Natural killer cell (primary cell): ENCODE results near the gene EBF3. TPM values are rescaled to one million over a fixed set of nuclear protein-coding genes. Genes with fewer than 3 reads are reported as not detected.

Experiments used
- ATAC-seq, 3 donors: fragments of 150-1000 bp in 2 of 3; fragments of 200-7000 bp in 1 of 3; cut with Tn5 transposase; 1 replicate in 1 of 3; 2 replicates in 2 of 3; pipeline ENCODE4 v1.10.0; 2021; ENCODE audit warnings: mild to moderate bottlenecking in 2 of 3, moderate library complexity in 2 of 3
- DNase-seq, 2 donors: peaks; one replicate each; pipeline versions ENCODE4 v3.0.0 to v3.0.0-alpha.2; 2013 to 2021; ENCODE audit warnings: mixed read lengths in 1 of 2
- H3K27ac ChIP-seq: one replicate; pipeline ENCODE4 v1.5.1; 2013; ENCODE audit warnings: mild to moderate bottlenecking, low read length
- H3K27me3 ChIP-seq: one replicate; pipeline ENCODE4 v1.6.1; 2013; ENCODE audit warnings: low read length; ENCODE audit not compliant: control insufficient read depth, insufficient read depth
- H3K36me3 ChIP-seq: one replicate; pipeline ENCODE4 v1.6.1; 2013; ENCODE audit warnings: low read length; ENCODE audit not compliant: control insufficient read depth, insufficient read depth
- H3K4me1 ChIP-seq: one replicate; pipeline ENCODE4 v1.6.1; 2013; ENCODE audit warnings: low read length; ENCODE audit not compliant: control insufficient read depth, insufficient read depth
- H3K4me3 ChIP-seq: one replicate; pipeline ENCODE4 v1.5.1; 2013; ENCODE audit warnings: low read length
- H3K9me3 ChIP-seq: one replicate; pipeline ENCODE4 v1.6.1; 2013; ENCODE audit warnings: low read length; ENCODE audit not compliant: control insufficient read depth, insufficient read depth
- H3K27ac Mint-ChIP-seq, 2 donors: one replicate each; pipeline ENCODE4 v1.8.0; 2022; ENCODE audit warnings: mild to moderate bottlenecking in 2 of 2, mixed read lengths in 2 of 2, moderate library complexity in 1 of 2
- H3K27me3 Mint-ChIP-seq, 2 donors: one replicate each; pipeline ENCODE4 v1.8.0; 2022; ENCODE audit warnings: low read depth in 2 of 2, mixed read lengths in 2 of 2
- H3K36me3 Mint-ChIP-seq: one replicate; pipeline ENCODE4 v1.8.0; 2022; ENCODE audit warnings: mixed read lengths
- H3K4me1 Mint-ChIP-seq, 2 donors: one replicate each; pipeline ENCODE4 v1.8.0; 2022; ENCODE audit warnings: mixed read lengths in 2 of 2
- H3K4me3 Mint-ChIP-seq: one replicate; pipeline ENCODE4 v1.8.0; 2022; ENCODE audit warnings: mild to moderate bottlenecking, moderate library complexity, mixed read lengths
- H3K9me3 Mint-ChIP-seq, 2 donors: one replicate each; pipeline ENCODE4 v1.8.0; 2022; ENCODE audit warnings: mixed read lengths in 2 of 2
- WGBS: methylation state at CpG from one replicate; pipeline ENCODE4 v1.1.7; 2013; ENCODE audit warnings: missing lambda C conversion rate; ENCODE audit not compliant: insufficient coverage; 5-methylcytosine and 5-hydroxymethylcytosine counted together
- intact Hi-C: fragments of 100-400 bp; cut with micrococcal nuclease; formaldehyde crosslinking; loops from one replicate; pipeline ENCODE4 v1.14.2; 2022
- total RNA-seq, 4 donors: library from RNA; stranded (reverse); fragments of 120-200 nt in 1 of 4; gene quantifications; one replicate each; pipeline versions ENCODE4 v1.2.3 to v1.2.4, GENCODE V29; 2013 to 2022
- TF ChIP-seq, protein P1 (sequence below): fragments of 200-600 bp; IDR thresholded peaks from one replicate; pipeline ENCODE4 v1.8.0; 2022; ENCODE audit warnings: antibody characterized with exemption

Gene EBF3
- total RNA-seq, 3 donors from 2014 or later (not counting 1 experiment from before 2014, with no cell fraction given) = not detected

- H3K4me3 ChIP-seq = no peak overlapping the region
- no peaks in the 10 kb centered on the region for H3K9me3 ChIP-seq
- intact Hi-C loops = no loop called here
- H3K27me3 ChIP-seq = no peaks in the 10 kb centered on the region
- TF ChIP-seq, protein P1, sequence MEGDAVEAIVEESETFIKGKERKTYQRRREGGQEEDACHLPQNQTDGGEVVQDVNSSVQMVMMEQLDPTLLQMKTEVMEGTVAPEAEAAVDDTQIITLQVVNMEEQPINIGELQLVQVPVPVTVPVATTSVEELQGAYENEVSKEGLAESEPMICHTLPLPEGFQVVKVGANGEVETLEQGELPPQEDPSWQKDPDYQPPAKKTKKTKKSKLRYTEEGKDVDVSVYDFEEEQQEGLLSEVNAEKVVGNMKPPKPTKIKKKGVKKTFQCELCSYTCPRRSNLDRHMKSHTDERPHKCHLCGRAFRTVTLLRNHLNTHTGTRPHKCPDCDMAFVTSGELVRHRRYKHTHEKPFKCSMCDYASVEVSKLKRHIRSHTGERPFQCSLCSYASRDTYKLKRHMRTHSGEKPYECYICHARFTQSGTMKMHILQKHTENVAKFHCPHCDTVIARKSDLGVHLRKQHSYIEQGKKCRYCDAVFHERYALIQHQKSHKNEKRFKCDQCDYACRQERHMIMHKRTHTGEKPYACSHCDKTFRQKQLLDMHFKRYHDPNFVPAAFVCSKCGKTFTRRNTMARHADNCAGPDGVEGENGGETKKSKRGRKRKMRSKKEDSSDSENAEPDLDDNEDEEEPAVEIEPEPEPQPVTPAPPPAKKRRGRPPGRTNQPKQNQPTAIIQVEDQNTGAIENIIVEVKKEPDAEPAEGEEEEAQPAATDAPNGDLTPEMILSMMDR = no peak
- H3K27me3 Mint-ChIP-seq = peaks cover 0 to 24% of the 10 kb centered on the region in 2 donors
- H3K4me1 ChIP-seq = no peaks in the 10 kb centered on the region
- no peak overlapping the region for H3K4me3 Mint-ChIP-seq
- no peaks in the 10 kb centered on the region for H3K36me3 ChIP-seq
- ATAC-seq (no peak), DNase-seq (no peak)
- no peak overlapping the region for H3K27ac ChIP-seq
- H3K9me3 Mint-ChIP-seq = no peaks in the 10 kb centered on the region
- H3K36me3 Mint-ChIP-seq = no peaks in the 10 kb centered on the region
- no peak overlapping the region for H3K27ac Mint-ChIP-seq
- no peaks in the 10 kb centered on the region for H3K4me1 Mint-ChIP-seq
- 92% methylated on average over 17 of the region's 17 CpGs for WGBS
Observed at GRCh38 chr10:129815898-129816655, 148.0 kb downstream of the EBF3 start.

DNA sequence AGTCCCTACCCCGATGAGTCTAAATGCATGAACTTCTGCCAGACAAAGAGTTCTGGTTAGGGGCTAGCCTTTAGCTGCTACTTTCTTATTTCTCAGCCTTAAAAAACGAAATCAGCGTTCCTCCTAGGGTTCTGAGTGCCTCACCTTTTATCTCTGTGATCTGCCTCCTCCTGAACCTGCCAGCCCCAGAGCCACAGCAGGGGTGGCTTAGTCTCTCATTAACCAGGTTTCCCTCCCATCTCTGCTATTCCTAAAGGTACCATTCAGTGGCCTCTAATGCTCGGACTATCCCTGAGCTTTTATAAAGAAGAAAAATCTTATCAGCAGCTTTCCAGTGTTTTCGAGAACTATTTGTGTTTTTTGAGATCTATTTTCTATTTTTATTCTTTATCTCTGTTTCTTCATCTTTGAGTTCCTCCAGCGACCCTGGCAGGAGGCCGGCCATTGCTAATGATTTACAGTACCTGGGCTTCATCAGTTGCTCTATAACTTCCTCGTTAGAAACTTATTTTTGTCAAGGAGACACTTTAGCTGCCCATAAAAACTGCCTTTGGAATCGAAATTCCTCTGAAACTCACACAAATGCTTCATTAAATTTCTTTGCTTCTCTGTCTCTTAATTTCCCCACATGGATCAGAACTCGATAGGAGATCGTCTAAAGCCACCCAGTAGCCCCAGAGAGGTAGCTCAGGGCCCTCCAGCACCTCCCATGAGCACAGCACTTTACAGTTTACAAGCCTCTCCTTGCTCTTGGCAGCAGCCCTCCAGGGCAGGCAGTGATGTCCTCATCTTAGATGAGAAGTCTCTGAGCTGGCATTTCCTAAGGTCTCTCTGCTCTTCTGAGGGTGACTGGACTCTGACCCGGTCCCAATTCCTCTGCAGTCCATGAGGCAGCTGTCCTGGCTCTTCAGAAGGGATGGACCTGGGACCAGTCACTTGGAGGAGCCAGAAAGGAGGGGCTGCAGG lies 149.1 kb downstream of the EBF3 start:
- Histone ChIP-seq H3K4me3 (no peak overlapping the region), H3K27me3 (no peaks in the 10 kb centered on the region), H3K9me3 (no peaks in the 10 kb centered on the region), H3K27ac (no peak overlapping the region), H3K36me3 (no peaks in the 10 kb centered on the region), H3K4me1 (no peaks in the 10 kb centered on the region)
- intact Hi-C loops = no loop called here
- no peak for ATAC-seq
- Mint-ChIP-seq H3K27ac (no peak overlapping the region), H3K4me1 (no peaks in the 10 kb centered on the region), H3K4me3 (no peak overlapping the region), H3K36me3 (no peaks in the 10 kb centered on the region), H3K9me3 (no peaks in the 10 kb centered on the region), H3K27me3 (peaks cover 0 to 24% of the 10 kb centered on the region in 2 donors)
- TF ChIP-seq, protein P1 = no peak
- DNase-seq = no peak
- WGBS = 46% methylated on average over 12 of the region's 12 CpGs

DNA sequence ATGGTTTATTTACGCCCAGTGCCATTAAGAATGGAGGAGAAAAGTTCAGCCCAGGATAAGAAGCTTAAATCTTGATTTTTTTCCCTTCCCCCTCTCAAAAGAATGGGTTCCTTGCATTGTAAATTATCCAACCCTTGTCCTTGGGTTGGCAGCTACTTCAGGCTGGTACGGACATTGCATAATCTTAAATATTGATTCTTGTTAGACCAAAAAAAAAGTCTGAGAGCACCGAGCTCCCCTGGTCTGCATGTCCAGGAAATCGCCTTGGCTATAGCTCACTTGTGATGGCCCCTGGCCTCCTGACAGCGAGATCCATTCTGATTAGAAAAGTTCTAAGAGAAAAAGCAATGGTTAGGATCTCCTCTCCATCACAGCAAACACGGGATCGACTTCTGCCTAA lies 151.7 kb downstream of the EBF3 start:
- DNase-seq (no peak), ATAC-seq (no peak)
- Mint-ChIP-seq H3K4me1 (no peaks in the 10 kb centered on the region), H3K36me3 (no peaks in the 10 kb centered on the region), H3K27me3 (peaks cover 0 to 8% of the 10 kb centered on the region in 2 donors), H3K27ac (no peak overlapping the region), H3K9me3 (no peaks in the 10 kb centered on the region), H3K4me3 (no peak overlapping the region)
- Histone ChIP-seq H3K36me3 (no peaks in the 10 kb centered on the region), H3K27me3 (no peaks in the 10 kb centered on the region), H3K4me1 (no peaks in the 10 kb centered on the region), H3K9me3 (no peaks in the 10 kb centered on the region), H3K27ac (no peak overlapping the region), H3K4me3 (no peak overlapping the region)
- intact Hi-C loops = no loop called here
- 84% methylated on average over 7 of the region's 7 CpGs for WGBS
- TF ChIP-seq, protein P1 = no peak
